Esophagus muscularis mucosa (tissue), 3 donors: Measurements from ENCODE around the gene DNAJC1.

ENCODE experiments used
- CTCF ChIP-seq, 3 experiments: fragments of 200-600 bp in 2 of 3; fragments of 450-650 bp in 1 of 3; sonication (generic) in 2 of 3; IDR thresholded peaks; one replicate each; pipeline ENCODE4 v1.5.1; 2017 to 2019; ENCODE audit warnings: antibody characterized with exemption in 3 of 3, mild to moderate bottlenecking in 2 of 3, moderate library complexity in 1 of 3
- POLR2A ChIP-seq: fragments of 450-650 bp; IDR thresholded peaks from one replicate; pipeline ENCODE4 v1.6.1; 2017; ENCODE audit warnings: antibody characterized with exemption, moderate library complexity, mild to moderate bottlenecking, low read depth

GRCh38 chr10:21860718-21861117 lies 142.8 kb downstream of the DNAJC1 start:
- TF ChIP-seq CTCF (IDR thresholded peaks at IDR 0.05) (no peak), POLR2A (no peak)
